HL-60 (cell line): ENCODE measurements around the gene AGBL4.

Experiments used
- DNase-seq, 2 experiments: peaks; one replicate each; pipeline ENCODE4 v3.0.0-alpha.2; 2010 to 2020; ENCODE audit warnings: low read depth in 1 of 2, low spot score in 1 of 2
- H3K27ac ChIP-seq: fragments of 250-450 bp; sonication (Bioruptor Pico); replicated peaks from 2 replicates; pipeline ENCODE4 v1.5.1; 2020; ENCODE audit warnings: mild to moderate bottlenecking, moderate library complexity
- H3K27me3 ChIP-seq: fragments of 250-450 bp; sonication (Bioruptor Pico); 2 replicates; pipeline ENCODE4 v1.5.1; 2021; ENCODE audit warnings: mild to moderate bottlenecking, moderate library complexity; ENCODE audit not compliant: insufficient read depth, poor library complexity, severe bottlenecking
- H3K4me3 ChIP-seq: replicated peaks from 2 replicates; pipeline ENCODE4 v1.5.1; 2011; ENCODE audit warnings: mild to moderate bottlenecking, control low read depth, low read length; ENCODE audit not compliant: insufficient read depth
- GABPA ChIP-seq: IDR thresholded peaks from 2 replicates; pipeline ENCODE4 v1.6.1; 2012; ENCODE audit warnings: low read depth
- POLR2AphosphoS5 ChIP-seq: IDR thresholded peaks from 2 replicates; pipeline ENCODE4 v1.6.1; 2012; ENCODE audit warnings: low read depth
- SPI1 ChIP-seq: IDR thresholded peaks from 2 replicates; pipeline ENCODE4 v1.6.1; 2012; ENCODE audit warnings: low read depth, mild to moderate bottlenecking, borderline replicate concordance
- TF ChIP-seq, protein P1 (sequence below): IDR thresholded peaks from 2 replicates; pipeline ENCODE4 v1.6.1; 2012; ENCODE audit warnings: low read depth; ENCODE audit not compliant: insufficient replicate concordance
- TF ChIP-seq, protein P2 (sequence below): IDR thresholded peaks from one replicate; pipeline ENCODE4 v1.5.1; 2011; ENCODE audit warnings: low read length, control low read depth, inconsistent platforms; ENCODE audit not compliant: insufficient read depth

Gene AGBL4

DNA sequence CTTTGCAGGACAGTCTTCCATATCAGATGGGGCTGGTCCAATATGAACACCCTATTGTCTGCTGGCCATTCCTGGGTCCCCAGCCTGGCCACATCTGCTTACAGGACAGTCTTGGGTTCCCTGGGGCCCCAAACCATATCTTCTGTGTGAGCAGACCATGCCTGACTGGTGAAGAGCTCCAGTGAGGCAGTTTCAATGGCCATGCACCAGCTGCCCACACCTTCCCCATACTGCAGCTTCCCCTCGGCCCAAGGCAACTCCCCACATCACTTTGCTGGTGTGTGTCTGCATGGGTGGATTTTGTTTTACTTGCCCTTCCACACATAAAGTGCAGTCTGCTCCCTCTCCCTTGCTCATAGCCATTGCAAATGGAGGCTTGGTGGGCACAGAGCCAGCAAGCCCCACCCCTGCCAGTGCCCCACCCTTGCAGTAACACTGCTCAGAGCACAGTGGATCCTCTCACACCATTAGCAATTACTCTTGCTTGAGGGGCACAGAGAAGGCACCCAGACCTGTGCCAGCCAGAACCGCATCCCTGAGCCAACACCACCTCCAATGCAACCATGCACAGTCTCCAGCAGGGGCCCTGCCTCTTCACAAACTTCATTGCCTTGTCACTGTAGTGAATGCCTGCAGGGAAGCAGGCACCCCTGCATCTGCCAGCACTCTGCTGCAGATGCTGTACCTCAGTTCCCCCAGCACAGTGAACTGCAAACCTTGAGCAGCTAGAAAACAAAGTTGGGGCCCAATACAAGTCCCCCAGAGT, 772.6 kb downstream of the AGBL4 start:
- DNase-seq: no peak
- H3K27me3 ChIP-seq: no peaks in the 10 kb centered on the region
- TF ChIP-seq SPI1 (no peak), GABPA (no peak)
- TF ChIP-seq, protein P1, sequence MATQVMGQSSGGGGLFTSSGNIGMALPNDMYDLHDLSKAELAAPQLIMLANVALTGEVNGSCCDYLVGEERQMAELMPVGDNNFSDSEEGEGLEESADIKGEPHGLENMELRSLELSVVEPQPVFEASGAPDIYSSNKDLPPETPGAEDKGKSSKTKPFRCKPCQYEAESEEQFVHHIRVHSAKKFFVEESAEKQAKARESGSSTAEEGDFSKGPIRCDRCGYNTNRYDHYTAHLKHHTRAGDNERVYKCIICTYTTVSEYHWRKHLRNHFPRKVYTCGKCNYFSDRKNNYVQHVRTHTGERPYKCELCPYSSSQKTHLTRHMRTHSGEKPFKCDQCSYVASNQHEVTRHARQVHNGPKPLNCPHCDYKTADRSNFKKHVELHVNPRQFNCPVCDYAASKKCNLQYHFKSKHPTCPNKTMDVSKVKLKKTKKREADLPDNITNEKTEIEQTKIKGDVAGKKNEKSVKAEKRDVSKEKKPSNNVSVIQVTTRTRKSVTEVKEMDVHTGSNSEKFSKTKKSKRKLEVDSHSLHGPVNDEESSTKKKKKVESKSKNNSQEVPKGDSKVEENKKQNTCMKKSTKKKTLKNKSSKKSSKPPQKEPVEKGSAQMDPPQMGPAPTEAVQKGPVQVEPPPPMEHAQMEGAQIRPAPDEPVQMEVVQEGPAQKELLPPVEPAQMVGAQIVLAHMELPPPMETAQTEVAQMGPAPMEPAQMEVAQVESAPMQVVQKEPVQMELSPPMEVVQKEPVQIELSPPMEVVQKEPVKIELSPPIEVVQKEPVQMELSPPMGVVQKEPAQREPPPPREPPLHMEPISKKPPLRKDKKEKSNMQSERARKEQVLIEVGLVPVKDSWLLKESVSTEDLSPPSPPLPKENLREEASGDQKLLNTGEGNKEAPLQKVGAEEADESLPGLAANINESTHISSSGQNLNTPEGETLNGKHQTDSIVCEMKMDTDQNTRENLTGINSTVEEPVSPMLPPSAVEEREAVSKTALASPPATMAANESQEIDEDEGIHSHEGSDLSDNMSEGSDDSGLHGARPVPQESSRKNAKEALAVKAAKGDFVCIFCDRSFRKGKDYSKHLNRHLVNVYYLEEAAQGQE: no peak
- H3K27ac ChIP-seq: no peak overlapping the region
- H3K4me3 ChIP-seq: no peak overlapping the region

DNA sequence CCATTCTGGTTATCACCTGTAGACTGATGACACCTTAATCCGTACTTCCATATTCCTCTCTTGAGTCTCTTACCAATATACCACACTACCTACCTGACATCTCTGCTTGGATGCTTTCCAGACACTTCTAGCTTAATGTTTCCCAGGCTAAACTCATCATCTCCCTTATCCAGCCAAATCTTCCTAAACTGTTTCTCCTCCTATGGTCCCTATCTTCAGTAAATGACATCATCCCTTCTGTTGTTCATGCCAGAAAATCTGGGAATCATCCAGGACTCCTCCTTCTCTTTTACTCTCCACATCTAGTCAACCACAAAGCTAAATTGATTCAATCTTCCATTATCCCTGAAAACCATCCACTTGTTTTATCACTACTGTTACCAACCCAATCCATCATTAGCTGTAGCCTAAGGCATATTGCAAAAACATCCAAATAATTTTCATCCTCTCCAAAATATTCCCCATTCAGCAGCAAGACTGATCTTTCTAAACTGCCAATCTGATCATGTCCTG, 783.0 kb downstream of the AGBL4 start:
- DNase-seq: no peak
- TF ChIP-seq POLR2AphosphoS5 (no peak), GABPA (no peak), SPI1 (no peak)
- TF ChIP-seq, protein P2, sequence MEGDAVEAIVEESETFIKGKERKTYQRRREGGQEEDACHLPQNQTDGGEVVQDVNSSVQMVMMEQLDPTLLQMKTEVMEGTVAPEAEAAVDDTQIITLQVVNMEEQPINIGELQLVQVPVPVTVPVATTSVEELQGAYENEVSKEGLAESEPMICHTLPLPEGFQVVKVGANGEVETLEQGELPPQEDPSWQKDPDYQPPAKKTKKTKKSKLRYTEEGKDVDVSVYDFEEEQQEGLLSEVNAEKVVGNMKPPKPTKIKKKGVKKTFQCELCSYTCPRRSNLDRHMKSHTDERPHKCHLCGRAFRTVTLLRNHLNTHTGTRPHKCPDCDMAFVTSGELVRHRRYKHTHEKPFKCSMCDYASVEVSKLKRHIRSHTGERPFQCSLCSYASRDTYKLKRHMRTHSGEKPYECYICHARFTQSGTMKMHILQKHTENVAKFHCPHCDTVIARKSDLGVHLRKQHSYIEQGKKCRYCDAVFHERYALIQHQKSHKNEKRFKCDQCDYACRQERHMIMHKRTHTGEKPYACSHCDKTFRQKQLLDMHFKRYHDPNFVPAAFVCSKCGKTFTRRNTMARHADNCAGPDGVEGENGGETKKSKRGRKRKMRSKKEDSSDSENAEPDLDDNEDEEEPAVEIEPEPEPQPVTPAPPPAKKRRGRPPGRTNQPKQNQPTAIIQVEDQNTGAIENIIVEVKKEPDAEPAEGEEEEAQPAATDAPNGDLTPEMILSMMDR: no peak
- TF ChIP-seq, protein P1: no peak
- Histone ChIP-seq H3K27me3 (no peaks in the 10 kb centered on the region), H3K4me3 (no peak overlapping the region), H3K27ac (no peak overlapping the region)

DNA sequence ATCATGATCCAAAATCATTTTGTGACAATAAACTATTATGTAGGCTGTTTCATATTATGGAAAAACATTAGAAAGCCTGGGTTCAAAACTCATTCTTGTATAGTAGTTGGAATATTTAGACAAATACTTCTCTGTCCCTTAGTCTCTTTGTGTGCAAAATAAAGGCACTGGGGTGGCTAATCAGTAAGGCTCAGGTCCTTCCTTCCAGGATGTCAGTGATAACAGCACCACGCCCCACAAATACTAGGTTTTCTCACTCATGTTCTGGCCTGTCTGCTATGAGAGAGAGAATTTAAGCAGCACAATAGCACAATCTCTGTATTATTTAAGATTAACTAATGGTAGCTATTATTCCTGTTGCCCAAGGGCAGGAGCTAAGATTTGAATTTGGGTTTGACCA, 788.8 kb downstream of the AGBL4 start:
- Histone ChIP-seq H3K4me3 (no peak overlapping the region), H3K27ac (no peak overlapping the region), H3K27me3 (no peaks in the 10 kb centered on the region)
- DNase-seq: no peak
- TF ChIP-seq GABPA (no peak), SPI1 (no peak), POLR2AphosphoS5 (no peak)
- TF ChIP-seq, protein P2: no peak
- TF ChIP-seq, protein P1: no peak
